Hepatocyte (in vitro differentiated cells): ENCODE data around the gene SGPP2.

Experiments
- EZH2 ChIP-seq: fragments of 200-600 bp; sonication (generic); IDR thresholded peaks from 2 replicates; pipeline ENCODE4 v1.6.1; 2016; ENCODE audit warnings: antibody characterized with exemption, mild to moderate bottlenecking, borderline replicate concordance
- EZH2phosphoT487 ChIP-seq: fragments of 200-600 bp; sonication (generic); IDR thresholded peaks from one replicate; pipeline ENCODE4 v1.6.1; 2018; ENCODE audit warnings: antibody characterized with exemption, mild to moderate bottlenecking, low read depth, moderate library complexity; ENCODE audit not compliant: unreplicated experiment, severe bottlenecking
- TF ChIP-seq, protein P1 (sequence below): fragments of 200-600 bp; sonication (generic); IDR thresholded peaks from 2 replicates; pipeline ENCODE4 v1.5.1; 2016; ENCODE audit warnings: antibody characterized with exemption, mild to moderate bottlenecking; ENCODE audit not compliant: poor library complexity

- TF ChIP-seq, protein P1, sequence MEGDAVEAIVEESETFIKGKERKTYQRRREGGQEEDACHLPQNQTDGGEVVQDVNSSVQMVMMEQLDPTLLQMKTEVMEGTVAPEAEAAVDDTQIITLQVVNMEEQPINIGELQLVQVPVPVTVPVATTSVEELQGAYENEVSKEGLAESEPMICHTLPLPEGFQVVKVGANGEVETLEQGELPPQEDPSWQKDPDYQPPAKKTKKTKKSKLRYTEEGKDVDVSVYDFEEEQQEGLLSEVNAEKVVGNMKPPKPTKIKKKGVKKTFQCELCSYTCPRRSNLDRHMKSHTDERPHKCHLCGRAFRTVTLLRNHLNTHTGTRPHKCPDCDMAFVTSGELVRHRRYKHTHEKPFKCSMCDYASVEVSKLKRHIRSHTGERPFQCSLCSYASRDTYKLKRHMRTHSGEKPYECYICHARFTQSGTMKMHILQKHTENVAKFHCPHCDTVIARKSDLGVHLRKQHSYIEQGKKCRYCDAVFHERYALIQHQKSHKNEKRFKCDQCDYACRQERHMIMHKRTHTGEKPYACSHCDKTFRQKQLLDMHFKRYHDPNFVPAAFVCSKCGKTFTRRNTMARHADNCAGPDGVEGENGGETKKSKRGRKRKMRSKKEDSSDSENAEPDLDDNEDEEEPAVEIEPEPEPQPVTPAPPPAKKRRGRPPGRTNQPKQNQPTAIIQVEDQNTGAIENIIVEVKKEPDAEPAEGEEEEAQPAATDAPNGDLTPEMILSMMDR, result no peak
- TF ChIP-seq EZH2 (no peak), EZH2phosphoT487 (no peak)
Observed at GRCh38 chr2:222430681-222431080, 6.3 kb downstream of the SGPP2 start.
